HepG2 (cell line): ENCODE measurements around the gene MKS1. TPM values are rescaled to one million over a fixed set of nuclear protein-coding genes. Genes with fewer than 3 reads are reported as not detected.

Experiments
- ATAD3A ChIP-seq: sonication (generic); formaldehyde crosslinking; IDR thresholded peaks from 2 replicates; pipeline ENCODE4 v1.4.0; 2020; ENCODE audit warnings: missing genetic modification reagents
- BCL3 ChIP-seq: sonication (generic); formaldehyde crosslinking; IDR thresholded peaks from 2 replicates; pipeline ENCODE4 v1.5.1; 2020; ENCODE audit warnings: mild to moderate bottlenecking, missing genetic modification reagents, moderate library complexity
- CTCF ChIP-seq: sonication (generic); formaldehyde crosslinking; IDR thresholded peaks from 2 replicates; pipeline ENCODE4 v1.5.0; 2020; ENCODE audit warnings: mild to moderate bottlenecking, missing genetic modification reagents, moderate library complexity
- GTF3A ChIP-seq: sonication (generic); formaldehyde crosslinking; conservative IDR thresholded peaks from 2 replicates; pipeline ENCODE4 v1.4.0; 2020; ENCODE audit warnings: mild to moderate bottlenecking, missing genetic modification reagents
- HBP1 ChIP-seq: IDR thresholded peaks from 2 replicates; pipeline ENCODE4 v1.6.1; 2016; ENCODE audit warnings: low read depth, control low read depth
- MNT ChIP-seq: fragments of 450-650 bp; IDR thresholded peaks from 2 replicates; pipeline ENCODE4 v1.6.1; 2016
- MXD4 ChIP-seq: IDR thresholded peaks from 2 replicates; pipeline ENCODE4 v1.6.1; 2016; ENCODE audit warnings: mild to moderate bottlenecking, missing biosample characterization, missing genetic modification reagents
- NFYB ChIP-seq: sonication (generic); formaldehyde crosslinking; IDR thresholded peaks from 2 replicates; pipeline ENCODE4 v1.4.0; 2020; ENCODE audit warnings: missing genetic modification reagents
- SETDB1 ChIP-seq: sonication (generic); formaldehyde crosslinking; IDR thresholded peaks from 2 replicates; pipeline ENCODE4 v1.5.1; 2020; ENCODE audit warnings: missing genetic modification reagents, mild to moderate bottlenecking, borderline replicate concordance
- ZNF225 ChIP-seq: sonication (generic); formaldehyde crosslinking; IDR thresholded peaks from 2 replicates; pipeline ENCODE4 v1.4.0; 2020; ENCODE audit warnings: mild to moderate bottlenecking, missing genetic modification reagents
- ZNF24 ChIP-seq: fragments of 450-650 bp; IDR thresholded peaks from 2 replicates; pipeline ENCODE4 v1.6.1; 2017; ENCODE audit warnings: antibody characterized with exemption, mild to moderate bottlenecking
- ZNF275 ChIP-seq: sonication (generic); formaldehyde crosslinking; IDR thresholded peaks from 2 replicates; pipeline ENCODE4 v1.8.0; 2022; ENCODE audit warnings: missing genetic modification reagents, mild to moderate bottlenecking, inconsistent platforms, borderline replicate concordance
- ZNF337 ChIP-seq: sonication (generic); formaldehyde crosslinking; IDR thresholded peaks from 2 replicates; pipeline ENCODE4 v1.5.1; 2020; ENCODE audit warnings: missing genetic modification reagents, low read depth, mild to moderate bottlenecking, borderline replicate concordance
- ZNF382 ChIP-seq: sonication (generic); formaldehyde crosslinking; IDR thresholded peaks from 2 replicates; pipeline ENCODE4 v1.5.0; 2020; ENCODE audit warnings: missing genetic modification reagents, mild to moderate bottlenecking, borderline replicate concordance
- ZNF564 ChIP-seq: sonication (generic); formaldehyde crosslinking; IDR thresholded peaks from 2 replicates; pipeline ENCODE4 v1.8.1; 2023; ENCODE audit warnings: mild to moderate bottlenecking, missing genetic modification reagents
- ZNF687 ChIP-seq: sonication (generic); formaldehyde crosslinking; IDR thresholded peaks from 2 replicates; pipeline ENCODE4 v1.5.1; 2020; ENCODE audit warnings: mild to moderate bottlenecking, missing genetic modification reagents, moderate library complexity
- polyA plus RNA-seq, 8 experiments: library from polyadenylated mRNA; depleted of rRNA in 3 of 8; stranded (reverse) in 7 of 8; unstranded in 1 of 8; fragments of >200 nt; fragmentation: Illumina TruSeq in 4 of 8; extraction: Trizol in 4 of 8; gene quantifications; 2 replicates each; pipeline versions ENCODE4 v1.2.1 to v1.2.3, GENCODE V29; 2011 to 2016; ENCODE audit warnings: low read depth in 4 of 8, missing spikeins in 1 of 8, mixed read lengths in 1 of 8; ENCODE audit not compliant: insufficient read depth in 1 of 8
- total RNA-seq, 5 experiments: library from RNA; depleted of rRNA; stranded (reverse); fragments of >200 nt; fragmentation: Illumina TruSeq; extraction: Trizol; gene quantifications; 2 replicates each; pipeline ENCODE4 v1.2.3, GENCODE V29; 2016; ENCODE audit warnings: low read depth in 1 of 5

The MKS1 gene
- total and polyA plus RNA-seq, 2 of the 13 experiments (the other 11 are each of a cell fraction or from before 2014, with no cell fraction given), result 16.1 to 26.3 TPM

- TF ChIP-seq ATAD3A (CRISPR knock-in tag), result no peak
- TF ChIP-seq ZNF382 (CRISPR knock-in tag), result no peak
- peak; percentile 91; the same call in 1 of the 2 replicates for TF ChIP-seq ZNF337
- TF ChIP-seq MNT, result peak; percentile 57; the same call in 1 of the 2 replicates
- TF ChIP-seq MXD4, result peak; percentile 82
- TF ChIP-seq NFYB (CRISPR knock-in tag), result peak; percentile 33; the same call in 1 of the 2 replicates
- no peak for TF ChIP-seq ZNF564
- peak; percentile 70 for TF ChIP-seq HBP1 (CRISPR knock-in tag)
- TF ChIP-seq ZNF24, result no peak
- TF ChIP-seq ZNF275 (CRISPR knock-in tag), result 0 out of 2 replicates have a peak, but pooled peaks have one; percentile 40
- peak; percentile 63; the same call in 1 of the 2 replicates for TF ChIP-seq GTF3A (CRISPR knock-in tag)
- TF ChIP-seq SETDB1 (CRISPR knock-in tag), result no peak; the same call in 1 of the 2 replicates
- TF ChIP-seq ZNF225 (CRISPR knock-in tag), result peak; percentile 76; the same call in 1 of the 2 replicates
- peak; percentile 98 for TF ChIP-seq ZNF687 (CRISPR knock-in tag)
- peak; percentile 88 for TF ChIP-seq CTCF (CRISPR knock-in tag)
- peak; percentile 95; the same call in 1 of the 2 replicates for TF ChIP-seq BCL3 (CRISPR knock-in tag)
Measured at GRCh38 chr17:58219007-58219788, at the start of gene MKS1 (continued).
